Middle frontal gyrus (tissue), 1 donor: ENCODE measurements around the gene ROBO2.

Source experiments
- DNase-seq: peaks from one replicate; pipeline ENCODE4 v3.0.0-alpha.2; 2015; ENCODE audit warnings: low spot score; ENCODE audit errors: extremely low spot score

Gene ROBO2

GRCh38 chr3:77549034-77549433 is 509.1 kb downstream of the ROBO2 start:
- no peak for DNase-seq

DNA sequence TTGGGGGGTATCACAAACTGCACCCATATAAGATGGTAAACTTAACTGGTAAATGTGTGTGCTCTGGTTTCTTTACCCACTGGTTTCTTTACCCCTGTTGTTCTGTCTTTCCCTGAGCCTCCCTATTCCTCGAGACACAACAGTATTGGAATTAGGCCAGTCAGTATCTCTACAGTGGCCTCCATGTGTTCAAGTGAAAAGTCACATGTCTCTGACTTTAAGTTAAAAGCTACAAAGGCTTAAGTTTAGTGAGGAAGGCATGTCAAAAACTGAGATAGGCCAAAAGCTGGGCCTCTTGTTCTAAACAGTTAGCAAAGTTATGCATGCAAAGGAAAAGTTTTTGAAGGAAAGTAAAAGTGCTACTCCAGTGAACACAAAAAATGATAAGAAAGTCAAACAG is 513.3 kb downstream of the ROBO2 start:
- DNase-seq = no peak

DNA sequence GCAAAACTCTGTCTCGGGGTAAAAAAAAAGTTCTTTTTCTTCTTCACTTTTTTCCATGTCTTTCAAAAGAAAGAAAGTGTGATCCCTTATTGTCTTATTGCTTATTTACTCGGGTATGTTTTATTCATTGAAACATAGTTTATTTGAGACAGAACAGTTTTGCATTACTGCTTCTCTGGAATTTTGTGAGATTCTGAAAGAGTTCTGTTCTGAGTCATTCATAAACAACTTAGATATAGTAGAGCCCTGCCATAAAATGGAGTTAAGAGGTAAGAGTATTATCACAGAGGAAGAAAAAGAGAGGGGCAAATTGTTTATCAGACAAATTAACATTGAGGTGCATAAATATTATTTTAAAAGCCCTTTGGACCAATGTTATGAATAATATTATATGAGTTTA is 522.2 kb downstream of the ROBO2 start:
- no peak for DNase-seq

DNA sequence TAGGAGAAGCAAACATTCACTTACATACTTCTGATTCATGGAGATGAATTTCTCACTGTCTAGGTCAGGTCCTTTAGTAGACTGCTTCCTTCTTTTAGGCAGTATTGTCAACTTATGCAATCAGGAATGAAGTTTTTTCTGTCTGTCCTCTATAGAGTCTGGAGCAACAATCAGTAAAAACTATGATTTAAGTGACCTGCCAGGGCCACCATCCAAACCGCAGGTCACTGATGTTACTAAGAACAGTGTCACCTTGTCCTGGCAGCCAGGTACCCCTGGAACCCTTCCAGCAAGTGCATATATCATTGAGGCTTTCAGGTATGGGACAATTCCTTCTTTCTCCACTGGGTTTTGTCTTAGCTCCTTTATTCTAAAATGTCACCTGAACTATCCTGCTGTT is 523.1 kb downstream of the ROBO2 start:
- DNase-seq = no peak

DNA sequence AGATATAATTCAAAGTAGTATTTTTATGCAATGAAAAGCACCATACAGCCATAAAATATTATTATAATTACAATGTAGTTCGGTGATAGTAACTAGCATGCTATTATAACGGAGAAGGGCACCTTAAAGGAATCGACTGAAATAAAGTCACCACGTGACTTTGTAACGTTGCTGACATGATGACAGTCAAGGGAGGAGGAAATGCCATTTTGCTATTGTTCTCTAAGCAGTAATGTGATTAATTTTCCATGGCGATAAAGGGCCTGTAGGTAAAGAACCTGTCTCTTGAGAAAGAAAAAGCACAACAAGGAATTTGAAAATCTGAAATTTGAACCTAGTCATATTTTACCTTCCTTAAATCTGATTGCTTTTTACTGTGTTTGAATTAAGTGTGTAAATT is 526.2 kb downstream of the ROBO2 start:
- DNase-seq = no peak

DNA sequence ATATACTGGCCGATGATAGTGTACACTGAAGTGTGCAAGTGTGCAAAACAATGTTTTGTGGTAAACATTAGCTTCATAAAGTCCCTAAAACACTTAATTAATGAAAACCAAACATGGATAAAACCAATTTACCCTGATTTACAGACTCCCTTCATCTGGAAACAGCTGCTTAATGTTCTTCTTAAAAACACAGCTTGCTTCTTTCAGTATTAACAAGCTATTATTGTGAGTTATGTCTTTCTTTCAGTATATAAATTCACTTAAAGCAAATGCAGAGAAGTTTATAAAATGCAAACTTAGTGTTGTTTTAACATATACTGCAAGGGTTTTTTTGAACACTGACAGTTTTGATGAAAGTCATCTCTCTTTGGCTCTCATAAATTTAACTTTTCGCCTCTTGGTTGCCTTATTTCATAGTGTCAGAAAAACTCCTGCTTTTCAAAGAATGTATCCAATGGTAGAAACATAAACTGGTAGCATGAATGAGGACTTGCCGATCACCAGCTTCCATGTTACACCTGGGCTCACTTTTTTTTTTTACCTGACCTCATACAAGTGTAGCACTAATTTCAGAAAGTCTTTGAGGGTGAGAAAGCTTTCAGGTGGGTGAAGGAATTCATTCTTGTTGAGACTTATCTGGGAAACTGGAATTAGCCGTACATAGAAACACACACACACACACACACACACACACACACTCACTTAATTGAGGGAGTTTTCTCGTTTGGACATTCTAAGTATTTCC is 532.2 kb downstream of the ROBO2 start:
- DNase-seq = no peak

DNA sequence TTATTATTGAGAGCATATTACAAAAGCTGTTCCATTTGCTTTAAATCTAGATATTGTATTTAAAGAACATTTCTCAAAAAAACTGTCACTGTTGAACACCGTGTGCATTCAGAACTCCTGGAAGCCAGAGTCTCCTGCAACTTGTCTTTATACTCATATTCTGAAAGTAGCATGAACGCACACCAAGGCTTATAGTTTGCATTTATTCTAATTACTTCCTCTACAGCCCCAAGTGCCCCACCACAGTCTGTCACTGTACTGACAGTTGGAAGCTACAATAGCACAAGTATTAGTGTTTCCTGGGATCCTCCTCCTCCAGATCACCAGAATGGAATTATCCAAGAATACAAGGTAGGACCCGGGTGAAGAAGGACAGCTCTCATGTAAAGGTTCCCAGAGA is 537.4 kb downstream of the ROBO2 start:
- no peak for DNase-seq

- DNase-seq = no peak
Observed at GRCh38 chr3:77586216-77586615, 546.3 kb downstream of the ROBO2 start.

DNA sequence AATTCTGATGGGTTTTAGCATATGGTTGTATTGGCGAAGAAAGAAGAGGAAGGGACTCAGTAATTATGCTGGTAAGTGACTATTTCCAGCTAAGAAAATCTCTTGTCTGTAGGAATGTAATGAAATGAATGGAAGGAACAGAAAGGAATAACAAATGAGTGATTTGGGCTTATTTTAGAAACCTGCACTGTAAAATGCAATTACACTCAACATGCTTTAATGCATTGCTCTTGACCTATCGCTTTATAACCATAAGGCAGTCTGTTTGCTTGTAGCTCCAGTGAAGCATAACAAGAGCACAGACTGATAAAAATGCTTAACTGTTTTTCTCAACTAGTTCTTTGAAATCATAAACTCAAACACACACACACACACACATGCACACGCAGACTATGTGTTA is 549.0 kb downstream of the ROBO2 start:
- DNase-seq = no peak

DNA sequence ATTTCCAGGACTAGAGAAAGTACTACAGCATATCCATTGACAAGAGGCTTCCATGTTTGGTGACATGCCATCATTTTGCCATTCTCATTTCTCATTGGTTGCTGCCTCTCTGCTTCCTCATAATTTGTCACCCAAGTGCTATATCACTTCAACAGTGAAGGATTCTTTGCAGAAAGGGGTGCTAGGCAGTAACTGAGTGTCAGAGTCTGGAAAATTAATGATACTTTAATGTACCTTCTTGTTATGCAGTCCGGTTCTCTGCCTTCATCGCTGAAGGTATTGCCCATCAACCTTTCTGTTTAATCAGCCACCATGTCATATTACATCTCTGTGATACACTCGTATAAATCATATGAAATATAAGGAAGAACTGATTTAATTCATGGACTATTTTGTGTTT is 550.3 kb downstream of the ROBO2 start:
- DNase-seq = no peak

DNA sequence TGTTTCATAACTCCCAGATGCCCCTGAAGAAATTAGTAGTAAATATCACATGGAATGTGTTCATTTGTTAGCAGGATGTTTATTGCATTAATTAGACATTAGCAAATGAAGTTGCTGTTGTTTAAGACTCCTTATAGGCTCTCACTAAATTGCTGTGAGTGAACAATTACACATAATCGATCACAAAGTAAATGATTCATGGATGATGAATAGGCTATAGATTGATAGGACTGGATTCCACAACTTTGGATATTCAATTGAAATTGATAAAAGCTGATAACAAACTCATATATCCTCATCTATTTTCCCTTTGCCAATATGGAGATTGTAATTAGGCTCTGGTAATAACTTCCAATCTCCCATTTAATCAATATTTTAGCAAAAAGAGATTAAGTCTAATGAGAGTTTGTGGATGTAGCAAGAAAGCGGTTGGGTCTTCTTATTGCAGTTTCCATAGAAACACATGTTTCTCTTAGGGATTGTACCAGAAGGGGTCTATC is 555.5 kb downstream of the ROBO2 start:
- DNase-seq = no peak

DNA sequence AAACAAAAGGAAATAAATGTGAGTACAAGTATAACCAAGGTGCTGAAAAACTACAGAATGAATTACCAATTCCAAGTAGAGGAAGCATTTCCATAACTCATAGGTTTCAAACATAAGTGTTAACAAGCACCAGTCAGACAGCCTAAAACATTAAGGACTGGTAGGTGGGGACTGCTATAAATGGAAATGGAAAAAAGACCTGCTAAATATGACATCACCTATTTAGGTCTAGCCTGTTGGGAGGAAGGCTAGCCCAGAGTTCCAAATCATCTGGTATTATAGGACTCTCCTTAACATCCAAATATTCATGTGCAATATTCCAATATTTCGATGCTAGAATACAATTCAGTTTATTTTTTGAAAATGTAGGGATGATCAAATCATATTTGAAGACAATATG is 560.0 kb downstream of the ROBO2 start:
- DNase-seq = no peak

DNA sequence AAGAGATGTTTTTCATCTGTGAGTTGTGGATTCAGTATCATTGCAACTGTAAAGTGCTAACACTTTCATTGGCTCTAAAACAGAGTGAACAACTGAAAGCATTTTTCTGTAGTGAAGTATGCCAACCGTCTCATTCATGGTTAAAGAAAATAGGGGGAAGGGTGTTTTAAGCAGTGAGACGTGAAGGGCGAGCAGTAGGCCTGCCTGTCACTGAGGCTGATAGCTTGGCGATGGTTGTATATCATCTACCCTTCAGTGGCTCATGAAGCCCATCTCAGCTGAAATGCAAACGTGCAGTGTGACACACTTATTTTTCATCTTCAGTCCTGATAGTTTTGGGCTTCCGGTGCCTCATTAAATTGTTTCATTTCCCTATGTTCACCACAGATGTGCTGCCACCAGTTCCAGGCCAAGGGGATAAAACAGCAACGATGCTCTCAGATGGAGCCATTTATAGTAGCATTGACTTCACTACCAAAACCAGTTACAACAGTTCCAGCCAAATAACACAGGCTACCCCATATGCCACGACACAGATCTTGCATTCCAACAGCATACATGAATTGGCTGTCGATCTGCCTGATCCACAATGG is 562.0 kb downstream of the ROBO2 start:
- DNase-seq = no peak

DNA sequence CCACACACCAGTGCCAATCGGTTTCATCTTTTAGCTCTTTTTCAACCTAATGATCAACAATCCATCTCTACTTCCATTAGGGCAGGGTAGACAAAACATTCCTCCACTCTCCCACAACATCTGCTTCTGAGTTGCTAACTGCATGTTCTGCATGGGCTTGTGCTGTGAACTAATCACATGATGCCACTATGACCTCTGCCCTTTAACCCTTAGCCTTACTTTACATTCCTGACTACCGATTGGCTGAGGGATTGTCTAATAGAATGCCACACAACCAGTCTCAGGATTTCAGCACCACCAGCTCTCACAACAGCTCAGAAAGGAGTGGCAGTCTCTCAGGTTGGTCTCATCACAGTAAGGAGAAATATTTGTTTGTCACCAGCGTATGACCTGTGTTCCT is 562.8 kb downstream of the ROBO2 start:
- DNase-seq = no peak

DNA sequence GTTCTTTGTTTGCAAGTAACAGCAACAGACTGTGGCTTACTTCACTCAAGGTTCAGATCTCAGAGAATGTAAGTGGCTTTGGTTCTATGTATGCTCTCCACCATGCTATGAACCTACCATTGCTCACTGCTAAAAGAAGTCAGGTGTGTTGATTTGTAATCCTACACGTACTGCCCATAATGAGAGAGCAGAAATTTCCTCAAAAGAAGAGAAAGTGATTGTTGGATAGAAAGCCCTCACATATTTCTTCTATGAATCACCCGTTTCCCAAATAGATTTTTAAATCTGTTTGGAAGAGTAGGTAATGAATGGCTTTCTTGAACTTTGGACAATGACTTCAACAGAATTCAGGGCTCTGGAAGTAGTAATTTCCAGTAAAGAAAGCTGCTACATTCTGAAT is 565.4 kb downstream of the ROBO2 start:
- no peak for DNase-seq

GRCh38 chr3:77605865-77606264 is 566.0 kb downstream of the ROBO2 start:
- no peak for DNase-seq

DNA sequence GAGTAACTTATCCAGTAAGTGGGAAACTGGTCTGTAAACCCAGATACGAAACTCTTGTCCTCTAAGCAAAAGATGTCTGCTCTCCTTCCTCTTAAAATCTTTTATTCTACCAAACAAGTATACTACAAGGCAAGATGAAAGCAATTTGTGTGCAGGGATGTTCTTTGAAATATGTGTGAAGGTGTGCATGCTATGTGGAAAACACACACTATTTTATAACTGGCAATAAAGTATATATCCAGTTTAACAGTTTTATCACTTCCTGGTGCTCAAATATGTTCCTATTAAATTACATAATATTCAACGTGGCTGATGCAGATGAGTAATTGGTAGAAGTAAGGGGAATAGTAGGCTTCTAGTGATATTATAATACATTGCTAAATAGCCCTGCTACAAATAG is 566.5 kb downstream of the ROBO2 start:
- no peak for DNase-seq

DNA sequence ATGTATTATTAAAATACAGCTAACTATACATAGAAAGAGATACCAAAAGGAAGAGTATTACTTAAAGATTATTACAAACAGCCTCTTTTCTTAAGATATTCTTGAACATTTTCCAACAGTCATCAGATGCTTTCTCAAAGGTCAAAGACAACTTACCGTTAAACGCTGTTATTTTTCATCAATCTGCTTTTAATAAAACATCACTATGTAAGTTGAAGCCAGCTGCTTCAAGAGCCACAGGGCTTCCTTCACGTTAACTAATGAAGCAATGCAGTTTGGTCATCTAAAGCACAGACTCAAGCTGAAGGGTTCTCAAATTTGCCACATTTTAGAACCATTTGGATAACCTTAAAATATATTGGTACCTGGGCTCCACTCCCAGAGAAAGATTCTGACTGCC is 578.8 kb downstream of the ROBO2 start:
- DNase-seq = no peak

GRCh38 chr3:77620009-77620408 is 580.1 kb downstream of the ROBO2 start:
- no peak for DNase-seq

DNA sequence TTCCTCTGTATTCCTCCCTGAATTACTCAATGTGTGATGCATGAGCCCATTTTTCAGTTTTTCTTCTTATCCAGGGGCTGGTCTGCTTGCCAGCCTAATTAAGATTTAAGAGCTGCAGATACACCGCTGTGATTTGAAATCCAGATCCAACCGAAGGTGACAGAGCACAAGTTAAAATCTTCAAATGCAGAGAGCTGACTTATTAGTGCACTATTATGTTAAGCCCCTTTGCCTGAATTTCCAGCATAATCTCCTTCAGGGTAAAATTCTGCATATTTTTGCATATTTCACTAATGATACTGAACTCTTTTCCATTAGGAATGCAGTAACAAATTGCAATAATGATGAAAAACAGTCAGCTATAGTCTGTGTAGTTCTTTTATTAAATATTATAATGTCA is 583.6 kb downstream of the ROBO2 start:
- no peak for DNase-seq

DNA sequence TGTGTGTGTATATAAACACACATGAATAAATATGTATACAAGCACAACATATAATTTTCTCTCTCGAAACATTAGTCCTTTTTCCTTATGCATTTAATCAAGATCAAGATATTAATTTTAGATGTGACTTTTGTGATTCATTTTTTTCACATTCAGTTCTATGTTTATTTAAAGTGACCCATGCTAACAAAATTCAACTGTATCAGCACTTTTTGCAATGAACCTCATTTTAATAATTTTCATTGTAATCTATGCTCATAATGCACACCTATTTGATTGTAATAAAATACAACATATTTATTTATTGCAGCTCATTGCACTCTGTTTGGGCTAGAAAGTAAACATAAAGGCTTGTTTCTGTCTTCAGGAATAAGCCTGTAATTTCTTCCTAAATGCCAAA is 586.3 kb downstream of the ROBO2 start:
- no peak for DNase-seq

GRCh38 chr3:77648214-77648613 is 608.3 kb downstream of the ROBO2 start:
- no peak for DNase-seq

GRCh38 chr3:77648664-77649063 is 608.8 kb downstream of the ROBO2 start:
- no peak for DNase-seq
